Measurements from ENCODE around the gene RCE1.

RCE1 gene

GRCh38 chr11:66870616-66871520 is 27.6 kb downstream of the RCE1 start:
- no peak for DNase-seq

GRCh38 chr11:66871521-66871901 is 28.3 kb downstream of the RCE1 start:
- no peak for DNase-seq

GRCh38 chr11:66874232-66874631 is 31.0 kb downstream of the RCE1 start:
- no peak for DNase-seq

- no peak for DNase-seq
These were observed 32.1 kb downstream of the RCE1 start for GRCh38 chr11:66875378-66875777.

- no peak for DNase-seq
These were observed 34.5 kb downstream of the RCE1 start for GRCh38 chr11:66877588-66878385.

- no peak for DNase-seq
These were observed 35.2 kb downstream of the RCE1 start for GRCh38 chr11:66878474-66878873.

GRCh38 chr11:66879000-66879399 is 35.8 kb downstream of the RCE1 start:
- DNase-seq = no peak

- DNase-seq = no peak
These were observed 36.3 kb downstream of the RCE1 start for GRCh38 chr11:66879583-66879982.

- DNase-seq = no peak
These were observed 36.8 kb downstream of the RCE1 start for GRCh38 chr11:66879999-66880398.

- no peak for DNase-seq
These were observed 37.5 kb downstream of the RCE1 start for GRCh38 chr11:66880496-66881450.

GRCh38 chr11:66881451-66881835 is 38.2 kb downstream of the RCE1 start:
- DNase-seq = no peak

GRCh38 chr11:66881927-66882452 is 38.7 kb downstream of the RCE1 start:
- no peak for DNase-seq

GRCh38 chr11:66882561-66883015 is 39.3 kb downstream of the RCE1 start:
- no peak for DNase-seq

GRCh38 chr11:66883016-66883965 is 40.0 kb downstream of the RCE1 start:
- DNase-seq = peak; percentile 75

- no peak for DNase-seq
These were observed 41.2 kb downstream of the RCE1 start for GRCh38 chr11:66884443-66884842.

GRCh38 chr11:66885469-66885868 is 42.2 kb downstream of the RCE1 start:
- no peak for DNase-seq

GRCh38 chr11:66885950-66886440 is 42.8 kb downstream of the RCE1 start:
- DNase-seq = no peak

GRCh38 chr11:66886671-66887221 is 43.5 kb downstream of the RCE1 start:
- DNase-seq = no peak

GRCh38 chr11:66887526-66887925 is 44.3 kb downstream of the RCE1 start:
- DNase-seq = no peak

GRCh38 chr11:66888282-66888681 is 45.0 kb downstream of the RCE1 start:
- no peak for DNase-seq

GRCh38 chr11:66889960-66890359 is 46.7 kb downstream of the RCE1 start:
- DNase-seq = no peak

All from 8988T (cell line).